ENCODE data around the gene SEPTIN2. TPM values are rescaled to one million over a fixed set of nuclear protein-coding genes. Genes with fewer than 3 reads are reported as not detected.
A peak's percentile ranks its signal among the peaks of the same experiment; 100 is the strongest.
"Not testable (repeated sequence)": the region's sequence is repeated elsewhere in the genome, so short reads cannot be mapped to it uniquely, and the experiment has no call there.

Gene SEPTIN2
- total RNA-seq, 4 donors from 2014 or later = 126 to 233 (median 165) TPM

- TF ChIP-seq POLR2AphosphoS5 (IDR thresholded peaks at IDR 0.05) (no peak), POLR2A (IDR thresholded peaks at IDR 0.05) (no peak), CTCF (IDR thresholded peaks at IDR 0.05) (no peak), EP300 (IDR thresholded peaks at IDR 0.05) (no peak)
- peaks cover 44% of the 10 kb centered on the region for H3K4me1 ChIP-seq
- no peaks in the 10 kb centered on the region for H3K27me3 ChIP-seq
- no peak for DNase-seq (ENCODE audit: low spot score in 2 of 2)
- H3K9me3 ChIP-seq = no peaks in the 10 kb centered on the region
- peak overlapping the region; percentile 55 for H3K27ac ChIP-seq
- peaks cover 11% of the 10 kb centered on the region for H3K36me3 ChIP-seq
- H3K4me3 ChIP-seq = no peak overlapping the region
- WGBS = 75% methylated on average over 9 of the region's 9 CpGs
Measured at GRCh38 chr2:241379481-241380480, 64.1 kb downstream of the SEPTIN2 start.

GRCh38 chr2:241381872-241382271 lies 66.1 kb downstream of the SEPTIN2 start:
- H3K4me1 ChIP-seq = peaks cover 46% of the 10 kb centered on the region
- H3K9me3 ChIP-seq = no peaks in the 10 kb centered on the region
- H3K4me3 ChIP-seq = no peak overlapping the region
- no peak for DNase-seq (ENCODE audit: low spot score in 2 of 2)
- TF ChIP-seq CTCF (IDR thresholded peaks at IDR 0.05) (no peak), EP300 (IDR thresholded peaks at IDR 0.05) (no peak), POLR2A (IDR thresholded peaks at IDR 0.05) (no peak), POLR2AphosphoS5 (IDR thresholded peaks at IDR 0.05) (no peak)
- no peak overlapping the region for H3K27ac ChIP-seq
- WGBS = 45% methylated on average over 4 of the region's 4 CpGs
- H3K27me3 ChIP-seq = no peaks in the 10 kb centered on the region
- no peaks in the 10 kb centered on the region for H3K36me3 ChIP-seq

- DNase-seq (ENCODE audit: low spot score in 2 of 2); H3K9me3 ChIP-seq; H3K27me3 ChIP-seq; H3K36me3 ChIP-seq; H3K4me3 ChIP-seq; H3K27ac ChIP-seq: not testable (repeated sequence)
- H3K4me1 ChIP-seq = peaks cover 35% of the 10 kb centered on the region
- 93% methylated on average over 7 of the region's 7 CpGs for WGBS
Measured at GRCh38 chr2:241385450-241385849, 69.7 kb downstream of the SEPTIN2 start.

GRCh38 chr2:241386519-241386918 lies 70.8 kb downstream of the SEPTIN2 start:
- WGBS = 91% methylated on average over 6 of the region's 6 CpGs
- TF ChIP-seq CTCF (IDR thresholded peaks at IDR 0.05) = no peak
- DNase-seq (ENCODE audit: low spot score in 2 of 2) = no peak
- H3K36me3 ChIP-seq = no peaks in the 10 kb centered on the region
- no peak overlapping the region for H3K27ac ChIP-seq
- peaks cover 36% of the 10 kb centered on the region for H3K4me1 ChIP-seq
- H3K4me3 ChIP-seq = no peak overlapping the region
- H3K9me3 ChIP-seq = no peaks in the 10 kb centered on the region
- H3K27me3 ChIP-seq = no peaks in the 10 kb centered on the region

- no peak for DNase-seq (ENCODE audit: low spot score in 2 of 2)
- no peak for TF ChIP-seq CTCF (IDR thresholded peaks at IDR 0.05)
- Histone ChIP-seq H3K9me3 (no peaks in the 10 kb centered on the region), H3K27ac (no peak overlapping the region), H3K27me3 (no peaks in the 10 kb centered on the region), H3K4me1 (peaks cover 25% of the 10 kb centered on the region), H3K4me3 (no peak overlapping the region), H3K36me3 (no peaks in the 10 kb centered on the region)
- WGBS = 51% methylated on average over 2 of the region's 2 CpGs
Measured at GRCh38 chr2:241389697-241390096, 74.0 kb downstream of the SEPTIN2 start.
